Mesenchymal stem cell (in vitro differentiated cells and primary cell): ENCODE results near the gene DGKH.
A peak's percentile ranks its signal among the peaks of the same experiment; 100 is the strongest.

Experiments
- DNase-seq: peaks from one replicate; pipeline ENCODE4 v3.0.0-alpha.2; 2013
- H2AFZ ChIP-seq: one replicate; pipeline ENCODE4 v1.6.1; 2013; ENCODE audit warnings: low read depth, mild to moderate bottlenecking, control low read depth, inconsistent platforms, low read length, moderate library complexity
- H2AK5ac ChIP-seq: 2 replicates; pipeline ENCODE4 v1.6.1; 2013; ENCODE audit warnings: low read length, moderate library complexity, mild to moderate bottlenecking, inconsistent platforms; ENCODE audit not compliant: severe bottlenecking
- H2BK120ac ChIP-seq: one replicate; pipeline ENCODE4 v1.6.1; 2013; ENCODE audit warnings: low read depth, mild to moderate bottlenecking, inconsistent platforms, low read length, moderate library complexity
- H2BK12ac ChIP-seq, 2 experiments: one replicate each; pipeline ENCODE4 v1.6.1; 2013; ENCODE audit warnings: inconsistent platforms in 2 of 2, low read length in 2 of 2, mild to moderate bottlenecking in 2 of 2, moderate library complexity in 2 of 2, control low read depth in 1 of 2
- H2BK15ac ChIP-seq: one replicate; pipeline ENCODE4 v1.6.1; 2013; ENCODE audit warnings: mild to moderate bottlenecking, low read depth, inconsistent platforms; ENCODE audit not compliant: poor library complexity, severe bottlenecking
- H2BK5ac ChIP-seq: 2 replicates; pipeline ENCODE4 v1.6.1; 2013; ENCODE audit warnings: low read depth, mild to moderate bottlenecking, low read length, control low read depth, inconsistent platforms; ENCODE audit not compliant: poor library complexity, severe bottlenecking
- H3K14ac ChIP-seq, 2 experiments: one replicate each; pipeline ENCODE4 v1.6.1; 2013; ENCODE audit warnings: inconsistent platforms in 2 of 2, low read length in 2 of 2, control low read depth in 1 of 2, mild to moderate bottlenecking in 1 of 2, moderate library complexity in 1 of 2
- H3K18ac ChIP-seq, 2 experiments: one replicate each; pipeline ENCODE4 v1.6.1; 2013; ENCODE audit warnings: inconsistent platforms in 2 of 2, low read length in 2 of 2, control low read depth in 1 of 2, low read depth in 1 of 2, mild to moderate bottlenecking in 1 of 2
- H3K23ac ChIP-seq, 2 experiments: one replicate each; pipeline ENCODE4 v1.6.1; 2013; ENCODE audit warnings: inconsistent platforms in 2 of 2, low read length in 2 of 2, mild to moderate bottlenecking in 2 of 2, moderate library complexity in 2 of 2, control low read depth in 1 of 2
- H3K27ac ChIP-seq: 2 replicates; pipeline ENCODE4 v1.5.1; 2013; ENCODE audit warnings: mild to moderate bottlenecking, moderate library complexity, low read length, control low read depth, inconsistent platforms; ENCODE audit not compliant: poor library complexity, severe bottlenecking
- H3K27me3 ChIP-seq, 2 experiments: 2 replicates each; pipeline versions ENCODE4 v1.6.1 to v1.7.0; 2013; ENCODE audit warnings: low read length in 2 of 2, mild to moderate bottlenecking in 2 of 2, moderate library complexity in 2 of 2, control low read depth in 1 of 2, inconsistent platforms in 1 of 2; ENCODE audit not compliant: control insufficient read depth in 1 of 2, insufficient read depth in 1 of 2
- H3K36me3 ChIP-seq, 2 experiments: 2 replicates each; pipeline versions ENCODE4 v1.6.1 to v1.7.0; 2013; ENCODE audit warnings: low read length in 2 of 2, control low read depth in 1 of 2, inconsistent platforms in 1 of 2, low read depth in 1 of 2, mild to moderate bottlenecking in 1 of 2; ENCODE audit not compliant: insufficient read depth in 2 of 2, control insufficient read depth in 1 of 2
- H3K4ac ChIP-seq, 2 experiments: one replicate each; pipeline ENCODE4 v1.6.1; 2013; ENCODE audit warnings: inconsistent platforms in 2 of 2, low read length in 2 of 2, mild to moderate bottlenecking in 2 of 2, moderate library complexity in 2 of 2, control low read depth in 1 of 2, low read depth in 1 of 2
- H3K4me1 ChIP-seq: 2 replicates; pipeline ENCODE4 v1.6.1; 2013; ENCODE audit warnings: low read depth, low read length, control low read depth; ENCODE audit not compliant: control insufficient read depth, insufficient read depth
- H3K4me2 ChIP-seq: 2 replicates; pipeline ENCODE4 v1.6.1; 2013; ENCODE audit warnings: low read length, mild to moderate bottlenecking, inconsistent platforms; ENCODE audit not compliant: poor library complexity, severe bottlenecking
- H3K4me3 ChIP-seq, 2 experiments: 2 replicates each; pipeline versions ENCODE4 v1.5.1 to v1.7.0; 2013; ENCODE audit warnings: low read length in 2 of 2, mild to moderate bottlenecking in 2 of 2, control low read depth in 1 of 2, low read depth in 1 of 2; ENCODE audit not compliant: insufficient read depth in 1 of 2
- H3K79me1 ChIP-seq: replicated peaks from 2 replicates; pipeline ENCODE4 v1.6.1; 2013; ENCODE audit warnings: mild to moderate bottlenecking, control low read depth, low read length, inconsistent platforms; ENCODE audit not compliant: poor library complexity, severe bottlenecking
- H3K9ac ChIP-seq: 2 replicates; pipeline ENCODE4 v1.7.0; 2013; ENCODE audit warnings: mild to moderate bottlenecking, low read length, moderate library complexity
- H3K9me3 ChIP-seq: 2 replicates; pipeline ENCODE4 v1.7.0; 2013; ENCODE audit warnings: mild to moderate bottlenecking, low read length; ENCODE audit not compliant: control insufficient read depth
- H4K8ac ChIP-seq: one replicate; pipeline ENCODE4 v1.6.1; 2013; ENCODE audit warnings: inconsistent platforms, mild to moderate bottlenecking, low read length, moderate library complexity
- H4K91ac ChIP-seq: one replicate; pipeline ENCODE4 v1.6.1; 2013; ENCODE audit warnings: mild to moderate bottlenecking, low read length, inconsistent platforms
- WGBS: methylation state at CpG from one replicate; pipeline ENCODE4 v1.1.7; 2013; ENCODE audit warnings: mixed read lengths; 5-methylcytosine and 5-hydroxymethylcytosine counted together

The DGKH gene

DNA sequence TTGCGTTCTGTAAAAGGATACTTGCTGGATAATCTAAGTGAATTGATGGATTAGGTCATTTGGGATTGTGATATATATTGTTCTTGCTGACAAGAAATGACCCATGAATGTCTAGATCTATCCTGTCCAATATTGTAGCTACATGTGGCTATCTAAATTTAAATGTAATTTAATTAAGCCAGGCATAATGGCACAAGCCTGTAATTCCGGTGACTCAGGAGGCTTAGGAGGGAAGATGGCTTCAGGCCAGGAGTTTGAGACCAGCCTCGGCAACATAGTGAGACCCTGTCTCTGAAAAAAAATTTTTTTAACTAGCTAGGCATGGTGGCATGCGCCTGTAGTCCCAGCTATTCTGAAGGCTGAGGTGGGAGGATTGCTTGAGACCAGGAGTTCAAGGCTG is 184.2 kb downstream of the DGKH start:
- Histone ChIP-seq H3K27me3 (no peaks in the 10 kb centered on the region), H4K91ac (no peak overlapping the region), H3K9me3 (no peaks in the 10 kb centered on the region), H3K79me1 (no peaks in the 10 kb centered on the region), H2AFZ (no peak overlapping the region), H3K36me3 (peaks cover 0 to 40% of the 10 kb centered on the region in 2 experiments), H3K14ac (no peak overlapping the region), H2AK5ac (no peak overlapping the region), H4K8ac (no peak overlapping the region), H2BK15ac (no peak overlapping the region), H3K4me3 (no peak overlapping the region), H2BK120ac (no peak overlapping the region), H2BK12ac (no peak overlapping the region), H3K4me2 (no peak overlapping the region), H2BK5ac (no peak overlapping the region), H3K18ac (no peak overlapping the region), H3K27ac (no peak overlapping the region), H3K4ac (no peak overlapping the region), H3K23ac (no peak overlapping the region), H3K9ac (no peak overlapping the region), H3K4me1 (no peaks in the 10 kb centered on the region)
- no peak for DNase-seq
- WGBS = 100% methylated on average over 4 of the region's 4 CpGs

DNA sequence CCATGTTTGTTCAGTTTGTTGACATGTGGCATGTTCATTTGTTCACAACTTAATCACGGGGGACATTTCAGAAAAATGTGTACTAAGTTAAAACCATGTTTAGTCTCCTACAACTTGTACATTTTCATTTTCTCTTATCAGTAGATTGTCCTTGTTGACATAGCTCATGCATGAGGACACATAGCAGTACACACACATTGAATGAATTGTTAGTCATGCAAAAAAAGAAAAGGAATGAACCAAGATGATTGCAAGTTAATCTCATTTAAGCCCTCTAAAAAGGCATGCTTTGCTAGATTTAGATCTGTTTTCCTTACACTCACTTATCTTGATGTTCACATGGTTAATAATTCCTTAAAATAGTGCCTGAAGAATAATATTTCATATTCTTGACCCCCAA is 185.3 kb downstream of the DGKH start:
- Histone ChIP-seq H3K23ac (no peak overlapping the region), H3K27ac (no peak overlapping the region), H3K4me1 (no peaks in the 10 kb centered on the region), H2BK5ac (no peak overlapping the region), H3K36me3 (peaks cover 0 to 40% of the 10 kb centered on the region in 2 experiments), H2BK15ac (no peak overlapping the region), H3K14ac (no peak overlapping the region), H2BK12ac (no peak overlapping the region), H3K79me1 (no peaks in the 10 kb centered on the region), H4K8ac (no peak overlapping the region), H3K4ac (no peak overlapping the region), H3K4me2 (no peak overlapping the region), H3K27me3 (no peaks in the 10 kb centered on the region), H4K91ac (no peak overlapping the region), H3K9ac (no peak overlapping the region), H3K18ac (no peak overlapping the region), H3K4me3 (no peak overlapping the region), H2AFZ (no peak overlapping the region), H2AK5ac (no peak overlapping the region), H3K9me3 (no peaks in the 10 kb centered on the region), H2BK120ac (no peak overlapping the region)
- no peak for DNase-seq
- WGBS = no CpG with 5 or more reads among the region's 1 CpG

DNA sequence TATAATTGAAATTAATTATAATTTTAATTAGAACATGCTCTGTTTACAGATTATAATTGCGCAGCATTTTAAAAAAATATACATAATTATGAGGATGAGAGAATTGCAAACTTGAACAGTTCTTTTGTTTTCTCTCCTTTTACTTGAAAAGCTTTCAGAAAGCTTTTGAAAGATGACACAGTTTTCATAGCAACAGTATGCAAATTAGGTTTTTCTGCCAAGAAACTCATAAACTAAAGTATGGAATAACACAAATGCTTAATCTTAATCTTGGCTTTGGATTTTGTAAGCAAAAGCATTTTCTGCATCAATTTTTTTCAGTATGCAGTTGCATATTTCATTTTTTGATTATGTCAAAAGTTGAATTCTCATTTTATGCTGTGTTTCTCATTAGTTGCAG is 190.7 kb downstream of the DGKH start:
- no peak overlapping the region for H3K9ac ChIP-seq

GRCh38 chr13:42239644-42240043 is 191.2 kb downstream of the DGKH start:
- no peaks in the 10 kb centered on the region for H3K4me1 ChIP-seq
- H4K91ac ChIP-seq = no peak overlapping the region
- no peak overlapping the region for H4K8ac ChIP-seq
- H3K14ac ChIP-seq = no peak overlapping the region
- no peaks in the 10 kb centered on the region for H3K27me3 ChIP-seq
- peak; percentile 15 for DNase-seq
- no peak overlapping the region for H3K23ac ChIP-seq
- no peak overlapping the region for H3K27ac ChIP-seq
- H2BK120ac ChIP-seq = no peak overlapping the region
- H3K18ac ChIP-seq = no peak overlapping the region
- no peak overlapping the region for H2BK12ac ChIP-seq
- H3K79me1 ChIP-seq = no peaks in the 10 kb centered on the region
- H3K36me3 ChIP-seq = peaks cover 0 to 10% of the 10 kb centered on the region in 2 experiments
- H3K4me2 ChIP-seq = no peak overlapping the region
- no peak overlapping the region for H2AK5ac ChIP-seq
- no peak overlapping the region for H3K9ac ChIP-seq
- H2AFZ ChIP-seq = no peak overlapping the region
- no peak overlapping the region for H2BK15ac ChIP-seq
- no peak overlapping the region for H3K4ac ChIP-seq
- H2BK5ac ChIP-seq = no peak overlapping the region
- H3K4me3 ChIP-seq = no peak overlapping the region
- H3K9me3 ChIP-seq = no peaks in the 10 kb centered on the region

More for the DNA sequence above, 190.7 kb downstream of the DGKH start:
- H4K91ac ChIP-seq = no peak overlapping the region
- H2BK120ac ChIP-seq = no peak overlapping the region
- H3K79me1 ChIP-seq = no peaks in the 10 kb centered on the region
- H3K23ac ChIP-seq = no peak overlapping the region
- H3K18ac ChIP-seq = no peak overlapping the region
- H3K27ac ChIP-seq = no peak overlapping the region
- H2BK12ac ChIP-seq = no peak overlapping the region
- DNase-seq = no peak
- no peak overlapping the region for H2AK5ac ChIP-seq
- H2AFZ ChIP-seq = no peak overlapping the region
- no peaks in the 10 kb centered on the region for H3K27me3 ChIP-seq
- no peaks in the 10 kb centered on the region for H3K4me1 ChIP-seq
- H4K8ac ChIP-seq = no peak overlapping the region
- no peak overlapping the region for H3K4me2 ChIP-seq
- no peak overlapping the region for H3K4me3 ChIP-seq
- no CpG with 5 or more reads among the region's 1 CpG for WGBS
- no peaks in the 10 kb centered on the region for H3K9me3 ChIP-seq
- peaks cover 0 to 10% of the 10 kb centered on the region in 2 experiments for H3K36me3 ChIP-seq
- H2BK5ac ChIP-seq = no peak overlapping the region
- no peak overlapping the region for H3K4ac ChIP-seq
- no peak overlapping the region for H2BK15ac ChIP-seq
- no peak overlapping the region for H3K14ac ChIP-seq
